ENCODE measurements around the gene TTC16. TPM values are rescaled to one million over a fixed set of nuclear protein-coding genes. Genes with fewer than 3 reads are reported as not detected.

The TTC16 gene
- total and polyA plus RNA-seq, 7 donors: 0.15 TPM; not detected in 6

DNA sequence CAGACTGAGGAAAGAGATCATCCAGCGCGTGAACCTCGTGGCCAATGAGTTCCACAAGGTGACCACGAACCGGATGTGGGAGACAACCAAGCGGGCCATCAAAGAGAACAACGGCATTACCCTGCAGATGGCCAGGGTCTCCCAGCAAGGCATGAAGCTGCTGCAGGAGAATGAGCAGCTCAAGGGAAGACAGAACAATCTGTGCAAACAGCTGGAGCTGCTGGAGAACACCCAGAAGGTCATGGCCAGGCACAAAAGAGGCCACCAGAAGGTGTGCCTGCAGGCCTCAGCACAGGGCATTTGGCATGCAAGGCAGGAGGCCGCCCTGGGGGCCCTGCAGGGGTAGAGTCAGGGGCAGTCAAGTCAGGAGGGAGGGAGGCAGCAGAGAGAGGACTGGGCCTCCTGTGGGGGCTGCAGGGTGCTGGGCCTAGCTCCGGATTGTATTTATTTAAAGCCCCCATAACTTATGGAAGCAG, 4.6 kb upstream of the TTC16 start:
- H3K36me3 ChIP-seq: no peaks in the 10 kb centered on the region
- no peak for DNase-seq
- 59 to 83% methylated on average over 9 of the region's 9 CpGs for WGBS, 2 donors
- H3K4me3 ChIP-seq: no peak overlapping the region
- no peak for TF ChIP-seq POLR2AphosphoS5 (IDR thresholded peaks at IDR 0.05)
- TF ChIP-seq, protein P1, sequence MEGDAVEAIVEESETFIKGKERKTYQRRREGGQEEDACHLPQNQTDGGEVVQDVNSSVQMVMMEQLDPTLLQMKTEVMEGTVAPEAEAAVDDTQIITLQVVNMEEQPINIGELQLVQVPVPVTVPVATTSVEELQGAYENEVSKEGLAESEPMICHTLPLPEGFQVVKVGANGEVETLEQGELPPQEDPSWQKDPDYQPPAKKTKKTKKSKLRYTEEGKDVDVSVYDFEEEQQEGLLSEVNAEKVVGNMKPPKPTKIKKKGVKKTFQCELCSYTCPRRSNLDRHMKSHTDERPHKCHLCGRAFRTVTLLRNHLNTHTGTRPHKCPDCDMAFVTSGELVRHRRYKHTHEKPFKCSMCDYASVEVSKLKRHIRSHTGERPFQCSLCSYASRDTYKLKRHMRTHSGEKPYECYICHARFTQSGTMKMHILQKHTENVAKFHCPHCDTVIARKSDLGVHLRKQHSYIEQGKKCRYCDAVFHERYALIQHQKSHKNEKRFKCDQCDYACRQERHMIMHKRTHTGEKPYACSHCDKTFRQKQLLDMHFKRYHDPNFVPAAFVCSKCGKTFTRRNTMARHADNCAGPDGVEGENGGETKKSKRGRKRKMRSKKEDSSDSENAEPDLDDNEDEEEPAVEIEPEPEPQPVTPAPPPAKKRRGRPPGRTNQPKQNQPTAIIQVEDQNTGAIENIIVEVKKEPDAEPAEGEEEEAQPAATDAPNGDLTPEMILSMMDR (IDR thresholded peaks at IDR 0.05): no peak
- TF ChIP-seq POLR2A (IDR thresholded peaks at IDR 0.05): no peak
- peaks cover 0 to 19% (median 17%) of the 10 kb centered on the region in 4 donors for H3K4me1 ChIP-seq
- no peaks in the 10 kb centered on the region for H3K9me3 ChIP-seq
- no peaks in the 10 kb centered on the region for H3K27me3 ChIP-seq
- no peak overlapping the region for H3K27ac ChIP-seq
- intact Hi-C loops (cut with DNase I): no loop called here

DNA sequence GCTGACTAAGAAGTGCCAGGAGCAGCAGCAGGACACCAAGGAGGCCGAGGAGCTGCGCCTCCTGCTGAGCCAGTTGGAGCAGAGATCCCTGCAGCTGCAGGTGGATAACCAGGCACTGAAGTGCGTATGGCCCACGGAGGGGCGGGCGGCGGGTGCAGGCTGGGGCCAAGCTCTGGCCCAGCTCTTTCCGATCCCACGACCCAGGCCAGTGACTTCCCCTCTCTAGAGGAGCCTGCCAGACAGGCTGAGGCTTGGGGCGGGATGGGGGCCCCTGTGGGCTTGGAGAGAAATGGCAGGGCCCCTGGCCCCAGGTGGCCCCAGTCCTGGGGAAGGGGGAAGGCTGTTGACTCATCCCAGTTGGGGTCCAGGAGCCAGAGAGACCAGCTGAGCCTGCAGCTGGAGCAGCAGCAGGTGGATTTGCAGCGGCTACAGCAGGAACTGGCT, 4.0 kb upstream of the TTC16 start:
- no peaks in the 10 kb centered on the region for H3K27me3 ChIP-seq
- H3K27ac ChIP-seq: no peak overlapping the region
- DNase-seq: no peak
- peaks cover 0 to 23% (median 20%) of the 10 kb centered on the region in 4 donors for H3K4me1 ChIP-seq
- WGBS, 2 donors: 85 to 90% methylated on average over 11 of the region's 11 CpGs
- H3K4me3 ChIP-seq: no peak overlapping the region
- no peak for TF ChIP-seq POLR2AphosphoS5 (IDR thresholded peaks at IDR 0.05)
- no peak for TF ChIP-seq EP300 (IDR thresholded peaks at IDR 0.05)
- H3K36me3 ChIP-seq: no peaks in the 10 kb centered on the region
- H3K9me3 ChIP-seq: no peaks in the 10 kb centered on the region
- intact Hi-C loops (cut with DNase I): no loop called here

DNA sequence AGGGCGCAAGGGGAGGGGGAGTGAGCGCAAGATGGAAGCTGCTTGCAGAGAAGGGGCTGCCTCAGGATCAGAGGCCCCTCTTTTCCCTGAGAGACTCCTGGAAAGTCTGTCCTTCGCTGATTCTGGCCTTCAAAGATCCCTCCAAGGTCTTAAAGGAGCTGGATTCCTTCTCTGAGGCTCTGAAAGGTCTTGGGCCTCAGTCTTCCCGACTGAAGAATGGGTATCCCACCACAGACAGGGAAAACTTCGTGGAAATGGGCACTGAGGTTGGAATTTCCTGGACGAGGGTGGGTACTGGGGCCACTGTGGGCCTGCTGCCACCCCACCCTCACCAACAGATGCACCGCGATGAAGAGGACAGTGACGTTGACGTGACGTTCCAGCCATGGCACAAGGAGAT, 3.5 kb upstream of the TTC16 start:
- no peaks in the 10 kb centered on the region for H3K27me3 ChIP-seq
- intact Hi-C loops (cut with DNase I): no loop called here
- H3K4me3 ChIP-seq: no peak overlapping the region
- H3K9me3 ChIP-seq: no peaks in the 10 kb centered on the region
- WGBS, 2 donors: 92 to 93% methylated on average over 11 of the region's 11 CpGs
- H3K4me1 ChIP-seq: peaks cover 0 to 23% (median 20%) of the 10 kb centered on the region in 4 donors
- H3K27ac ChIP-seq: no peak overlapping the region
- no peak for TF ChIP-seq POLR2A (IDR thresholded peaks at IDR 0.05)
- TF ChIP-seq POLR2AphosphoS5 (IDR thresholded peaks at IDR 0.05): no peak
- TF ChIP-seq EP300 (IDR thresholded peaks at IDR 0.05): no peak
- TF ChIP-seq, protein P1 (IDR thresholded peaks at IDR 0.05): no peak
- no peak for DNase-seq
- no peaks in the 10 kb centered on the region for H3K36me3 ChIP-seq

DNA sequence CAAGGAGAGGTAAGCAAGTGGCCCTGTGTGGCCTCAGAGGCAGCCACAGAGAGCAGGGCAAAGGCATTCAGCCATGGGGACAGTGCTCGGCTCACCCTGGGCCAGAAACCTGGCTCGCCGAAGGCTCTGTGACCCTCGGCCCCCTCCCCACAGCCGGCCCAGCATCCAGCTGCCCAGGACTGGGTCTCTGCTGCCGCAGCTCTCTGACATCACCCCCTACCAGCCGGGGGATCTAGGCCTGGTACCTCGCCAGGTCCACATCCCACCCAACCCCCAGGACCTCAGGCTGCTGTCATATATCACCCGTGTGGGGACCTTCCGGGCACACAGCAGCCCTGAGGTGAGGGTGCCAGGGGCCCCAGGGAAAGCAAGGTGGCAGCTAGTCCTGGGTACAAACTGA, 3.0 kb upstream of the TTC16 start:
- WGBS, 2 donors: 93 to 96% methylated on average over 10 of the region's 10 CpGs
- intact Hi-C loops (cut with DNase I): no loop called here
- H3K27ac ChIP-seq: no peak overlapping the region

DNA sequence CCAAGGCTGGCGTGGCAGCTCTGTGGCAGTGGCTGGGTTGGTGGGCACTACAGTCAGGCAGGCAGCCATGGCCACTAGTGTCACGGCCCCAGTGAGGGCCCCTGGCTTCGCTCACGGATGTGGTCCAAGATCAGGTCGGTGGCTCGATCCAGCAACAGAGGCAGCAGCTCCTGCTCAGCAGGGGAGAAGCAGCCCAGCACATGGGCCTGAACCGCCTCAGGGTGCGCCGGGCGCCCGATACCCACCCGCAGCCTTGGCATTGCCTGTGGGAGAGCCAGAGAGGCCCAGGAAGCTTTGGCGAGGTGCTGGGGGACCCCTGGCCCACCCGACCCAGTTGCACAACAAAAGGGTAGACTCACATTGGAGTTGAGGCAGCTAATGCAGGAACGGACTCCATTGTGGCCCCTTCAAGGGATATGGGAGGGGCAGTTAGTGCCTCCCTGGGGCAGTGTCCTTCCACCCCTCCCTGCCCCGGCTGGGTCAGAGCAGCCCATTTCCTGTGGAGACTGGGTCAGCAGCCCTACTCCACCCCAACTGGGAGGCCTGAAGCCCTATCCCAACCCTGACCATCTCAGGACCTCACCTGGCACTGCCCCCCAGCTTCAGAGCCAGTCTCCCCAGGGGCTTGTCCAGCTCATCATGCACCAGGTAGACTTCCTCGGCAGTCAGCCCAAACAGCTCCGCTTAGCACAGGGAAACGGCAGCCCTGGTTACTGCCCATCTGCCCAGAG, 1.7 kb upstream of the TTC16 start:
- DNase-seq: no peak
- H3K4me3 ChIP-seq: peak overlapping the region in 3 of 4 donors; percentile 68 to 77 (median 75)
- no peaks in the 10 kb centered on the region for H3K27me3 ChIP-seq
- H3K36me3 ChIP-seq: no peaks in the 10 kb centered on the region
- TF ChIP-seq EP300 (IDR thresholded peaks at IDR 0.05) (no peak), POLR2AphosphoS5 (IDR thresholded peaks at IDR 0.05) (no peak), POLR2A (IDR thresholded peaks at IDR 0.05) (no peak)
- TF ChIP-seq, protein P1 (IDR thresholded peaks at IDR 0.05): no peak
- H3K4me1 ChIP-seq: peaks cover 0 to 23% (median 20%) of the 10 kb centered on the region in 4 donors
- intact Hi-C loops (cut with DNase I): no loop called here
- H3K9me3 ChIP-seq: no peaks in the 10 kb centered on the region
- no peak overlapping the region for H3K27ac ChIP-seq
- whole genome bisulfite sequencing, 2 donors: 77 to 82% methylated on average over 19 of the region's 19 CpGs

More for the DNA sequence above, 3.0 kb upstream of the TTC16 start:
- no peaks in the 10 kb centered on the region for H3K36me3 ChIP-seq
- no peak overlapping the region for H3K4me3 ChIP-seq
- H3K4me1 ChIP-seq: peaks cover 0 to 23% (median 20%) of the 10 kb centered on the region in 4 donors
- TF ChIP-seq EP300 (IDR thresholded peaks at IDR 0.05) (no peak), POLR2A (IDR thresholded peaks at IDR 0.05) (no peak), POLR2AphosphoS5 (IDR thresholded peaks at IDR 0.05) (no peak)
- TF ChIP-seq, protein P1 (IDR thresholded peaks at IDR 0.05): no peak
- H3K27me3 ChIP-seq: no peaks in the 10 kb centered on the region
- H3K9me3 ChIP-seq: no peaks in the 10 kb centered on the region
- DNase-seq: no peak

Data from sigmoid colon (tissue), 7 donors.